Glutamatergic neuron (in vitro differentiated cells): Measurements from ENCODE around the gene SYNDIG1. TPM values are rescaled to one million over a fixed set of nuclear protein-coding genes. Genes with fewer than 3 reads are reported as not detected.
A peak's percentile ranks its signal among the peaks of the same experiment; 100 is the strongest.

Experiments used
- DNase-seq: peaks from one replicate; pipeline ENCODE4 v3.0.0; 2022
- H3K27ac Mint-ChIP-seq: one replicate; pipeline ENCODE4 v1.8.0; 2020; ENCODE audit warnings: mild to moderate bottlenecking, mixed read lengths, inconsistent platforms; ENCODE audit not compliant: unreplicated experiment
- H3K27me3 Mint-ChIP-seq: one replicate; pipeline ENCODE4 v1.8.0; 2020; ENCODE audit warnings: mild to moderate bottlenecking, moderate library complexity, mixed read lengths, inconsistent platforms; ENCODE audit not compliant: unreplicated experiment
- H3K36me3 Mint-ChIP-seq: one replicate; pipeline ENCODE4 v1.8.0; 2020; ENCODE audit warnings: mild to moderate bottlenecking, mixed read lengths, inconsistent platforms; ENCODE audit not compliant: unreplicated experiment
- H3K4me1 Mint-ChIP-seq: one replicate; pipeline ENCODE4 v1.8.0; 2020; ENCODE audit warnings: mild to moderate bottlenecking, low read depth, mixed read lengths, inconsistent platforms; ENCODE audit not compliant: unreplicated experiment
- H3K4me3 Mint-ChIP-seq: one replicate; pipeline ENCODE4 v1.8.0; 2020; ENCODE audit warnings: mild to moderate bottlenecking, mixed read lengths, inconsistent platforms; ENCODE audit not compliant: unreplicated experiment
- H3K9me3 Mint-ChIP-seq: one replicate; pipeline ENCODE4 v1.8.0; 2020; ENCODE audit warnings: mild to moderate bottlenecking, moderate library complexity, mixed read lengths, inconsistent platforms; ENCODE audit not compliant: unreplicated experiment
- total RNA-seq: library from RNA; stranded (reverse); fragmentation: NEBNext Ultra II Directional; extraction: Animal tissue kit (Norgen Biotek cat#: 25700); gene quantifications from one replicate; pipeline ENCODE4 v1.2.1, GENCODE V29; 2021; ENCODE audit not compliant: unreplicated experiment
- TF ChIP-seq, protein P1 (sequence below): fragments of 200-600 bp; sonication (generic); IDR thresholded peaks from one replicate; pipeline ENCODE4 v1.5.0; 2021; ENCODE audit not compliant: partially characterized antibody, unreplicated experiment

Gene SYNDIG1
- total RNA-seq, 1 donor from 2014 or later = 10.4 TPM

DNA sequence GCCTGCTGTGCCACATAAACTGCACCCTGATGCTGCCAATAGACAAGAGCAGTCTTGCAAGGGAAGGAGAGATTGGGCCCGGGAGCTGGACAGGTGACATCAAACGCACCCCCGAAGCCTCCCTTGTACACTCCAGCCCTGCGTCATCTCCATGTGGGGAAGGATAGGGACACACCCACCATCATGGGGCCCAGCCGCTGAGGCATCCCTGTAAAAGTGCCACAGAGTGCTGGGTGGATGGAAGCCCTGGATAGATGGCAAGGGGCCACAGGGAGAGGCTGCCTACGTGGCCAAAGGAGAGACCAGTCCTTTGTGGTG is 117.1 kb downstream of the SYNDIG1 start:
- Mint-ChIP-seq H3K27ac (peak overlapping the region; percentile 55), H3K9me3 (peaks cover 11% of the 10 kb centered on the region), H3K27me3 (peaks cover 8% of the 10 kb centered on the region), H3K4me3 (no peak overlapping the region), H3K4me1 (peaks cover 43% of the 10 kb centered on the region), H3K36me3 (no peaks in the 10 kb centered on the region)
- DNase-seq = no peak
- TF ChIP-seq, protein P1, sequence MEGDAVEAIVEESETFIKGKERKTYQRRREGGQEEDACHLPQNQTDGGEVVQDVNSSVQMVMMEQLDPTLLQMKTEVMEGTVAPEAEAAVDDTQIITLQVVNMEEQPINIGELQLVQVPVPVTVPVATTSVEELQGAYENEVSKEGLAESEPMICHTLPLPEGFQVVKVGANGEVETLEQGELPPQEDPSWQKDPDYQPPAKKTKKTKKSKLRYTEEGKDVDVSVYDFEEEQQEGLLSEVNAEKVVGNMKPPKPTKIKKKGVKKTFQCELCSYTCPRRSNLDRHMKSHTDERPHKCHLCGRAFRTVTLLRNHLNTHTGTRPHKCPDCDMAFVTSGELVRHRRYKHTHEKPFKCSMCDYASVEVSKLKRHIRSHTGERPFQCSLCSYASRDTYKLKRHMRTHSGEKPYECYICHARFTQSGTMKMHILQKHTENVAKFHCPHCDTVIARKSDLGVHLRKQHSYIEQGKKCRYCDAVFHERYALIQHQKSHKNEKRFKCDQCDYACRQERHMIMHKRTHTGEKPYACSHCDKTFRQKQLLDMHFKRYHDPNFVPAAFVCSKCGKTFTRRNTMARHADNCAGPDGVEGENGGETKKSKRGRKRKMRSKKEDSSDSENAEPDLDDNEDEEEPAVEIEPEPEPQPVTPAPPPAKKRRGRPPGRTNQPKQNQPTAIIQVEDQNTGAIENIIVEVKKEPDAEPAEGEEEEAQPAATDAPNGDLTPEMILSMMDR = no peak

DNA sequence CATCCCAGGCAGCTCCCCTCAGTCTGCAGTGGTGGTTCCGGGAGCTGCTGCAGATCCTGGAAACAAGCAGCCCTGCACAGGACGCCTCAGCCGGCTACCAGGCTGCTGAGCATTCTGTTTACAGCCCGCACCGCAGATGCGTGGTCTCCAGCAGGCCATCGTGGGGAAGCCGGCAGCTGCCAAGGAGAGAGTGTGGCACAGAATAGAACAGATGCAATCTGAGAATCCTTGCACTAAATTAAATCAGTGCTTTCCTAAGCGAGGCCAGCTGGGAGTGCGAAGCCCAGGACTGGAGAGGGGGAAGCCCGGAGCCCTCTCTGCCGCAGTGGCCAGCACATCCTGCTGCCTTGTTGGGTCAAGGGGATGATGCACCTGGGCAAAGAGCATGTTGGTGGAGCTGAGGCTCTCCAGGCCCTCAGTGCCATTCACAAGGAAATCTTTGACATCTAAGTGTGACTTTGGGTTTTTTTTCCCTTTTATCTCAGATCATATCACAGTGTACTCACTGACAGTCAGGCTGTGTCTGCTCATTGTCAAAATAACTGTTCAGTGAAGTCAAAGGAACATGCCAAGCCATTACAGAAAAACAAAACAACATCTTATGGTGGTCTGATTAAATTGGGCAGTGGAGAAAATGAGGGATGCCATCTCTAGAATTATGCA is 118.1 kb downstream of the SYNDIG1 start:
- Mint-ChIP-seq H3K27ac (peak overlapping the region; percentile 55), H3K4me1 (peaks cover 43% of the 10 kb centered on the region), H3K27me3 (peaks cover 8% of the 10 kb centered on the region)

DNA sequence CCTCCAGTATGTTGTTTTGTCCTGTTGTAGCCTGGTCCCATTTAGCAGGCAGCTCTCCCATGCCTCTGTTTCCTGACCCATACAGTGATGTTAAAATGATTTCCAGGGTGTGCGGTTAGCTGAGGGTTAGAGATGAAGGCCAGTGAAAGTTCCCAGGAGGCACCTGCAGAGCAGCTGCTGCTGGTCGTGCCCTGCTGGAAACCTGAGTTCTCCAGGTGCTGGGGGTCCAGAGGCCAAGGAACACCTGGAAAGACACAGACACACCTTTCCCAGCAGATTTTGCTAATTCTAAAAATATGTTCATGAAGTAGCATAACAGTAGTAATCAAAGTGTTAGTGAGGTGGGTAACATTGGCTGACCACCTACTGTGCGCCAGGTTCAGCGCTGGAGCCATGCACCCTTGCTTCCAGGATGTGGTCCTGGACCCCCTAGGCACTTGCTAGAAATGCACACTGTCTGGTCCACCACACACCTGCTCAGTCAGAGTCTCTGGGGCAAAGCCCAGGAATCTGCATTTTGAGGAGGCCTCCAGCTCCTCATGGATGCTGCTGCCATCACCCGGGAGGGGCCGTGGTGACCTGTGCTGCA is 118.7 kb downstream of the SYNDIG1 start:
- Mint-ChIP-seq H3K4me3 (no peak overlapping the region), H3K9me3 (peaks cover 11% of the 10 kb centered on the region), H3K27me3 (peaks cover 8% of the 10 kb centered on the region), H3K4me1 (peaks cover 43% of the 10 kb centered on the region), H3K27ac (peak overlapping the region; percentile 36), H3K36me3 (no peaks in the 10 kb centered on the region)
- no peak for DNase-seq
- TF ChIP-seq, protein P1 = no peak

More for the DNA sequence above, 118.1 kb downstream of the SYNDIG1 start:
- TF ChIP-seq, protein P1 = no peak
- no peaks in the 10 kb centered on the region for H3K36me3 Mint-ChIP-seq
- H3K9me3 Mint-ChIP-seq = peaks cover 11% of the 10 kb centered on the region
- peak; percentile 75 for DNase-seq
- no peak overlapping the region for H3K4me3 Mint-ChIP-seq

DNA sequence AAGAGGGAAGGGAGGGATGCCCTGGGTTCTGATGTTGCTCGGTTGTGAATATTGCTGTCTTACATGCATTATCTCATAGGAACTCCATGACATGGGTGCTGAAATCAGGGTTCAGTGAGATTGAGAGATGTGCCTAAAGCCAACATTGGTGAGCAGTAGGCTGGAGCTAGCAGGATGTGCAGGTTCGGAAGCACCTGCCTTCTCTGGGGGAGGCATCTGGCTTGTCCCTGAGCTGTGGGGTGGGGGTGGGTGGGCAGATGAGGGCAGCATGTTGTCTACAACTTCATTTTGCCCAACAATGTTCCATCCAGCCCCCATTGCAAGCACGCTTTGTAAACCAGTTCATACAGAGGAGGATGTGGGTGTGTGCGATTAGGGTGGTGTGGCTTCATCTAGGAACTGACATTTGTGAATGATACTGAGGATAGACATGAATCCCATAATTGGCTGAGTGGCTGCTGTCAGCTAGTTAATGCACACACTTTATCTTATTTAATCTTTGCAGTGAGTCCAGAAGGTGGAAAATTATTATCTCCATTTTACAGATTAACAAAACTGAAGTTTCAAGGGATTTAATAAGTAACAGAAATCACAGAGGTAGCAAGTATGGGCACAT is 119.4 kb downstream of the SYNDIG1 start:
- TF ChIP-seq, protein P1 = no peak
- peak overlapping the region; percentile 76 for H3K27ac Mint-ChIP-seq

DNA sequence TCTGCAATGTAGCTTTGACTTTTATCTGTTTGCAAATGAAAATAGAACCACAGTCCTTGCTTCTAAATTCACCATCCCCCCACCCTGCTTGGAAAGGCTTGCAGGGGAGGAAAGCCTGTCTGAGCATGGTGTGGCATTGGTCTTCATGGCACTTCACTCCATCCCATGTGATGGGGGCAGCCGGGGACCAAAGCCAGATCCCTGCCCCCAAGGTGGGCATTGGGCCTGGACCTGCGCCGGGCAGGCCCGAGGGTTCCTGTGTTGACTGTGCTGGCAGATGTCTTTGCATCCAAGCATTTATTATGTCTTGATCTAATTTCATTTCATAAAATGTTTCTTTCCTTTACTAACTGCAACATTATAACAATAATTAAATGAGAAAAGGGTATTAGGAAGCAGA is 120.0 kb downstream of the SYNDIG1 start:
- Mint-ChIP-seq H3K27me3 (peaks cover 8% of the 10 kb centered on the region), H3K9me3 (peaks cover 11% of the 10 kb centered on the region), H3K36me3 (no peaks in the 10 kb centered on the region), H3K4me3 (peak overlapping the region; percentile 9), H3K4me1 (peaks cover 39% of the 10 kb centered on the region), H3K27ac (no peak overlapping the region)
- TF ChIP-seq, protein P1 = no peak
- DNase-seq = no peak

More for the DNA sequence above, 119.4 kb downstream of the SYNDIG1 start:
- DNase-seq = no peak
- Mint-ChIP-seq H3K27me3 (peaks cover 8% of the 10 kb centered on the region), H3K36me3 (no peaks in the 10 kb centered on the region), H3K4me3 (no peak overlapping the region), H3K9me3 (peaks cover 11% of the 10 kb centered on the region), H3K4me1 (peaks cover 43% of the 10 kb centered on the region)
